A549 (cell line): ENCODE measurements around the gene DNAJC7. TPM values are rescaled to one million over a fixed set of nuclear protein-coding genes. Genes with fewer than 3 reads are reported as not detected.

Experiments
- ATOH8 ChIP-seq: fragments of 250-450 bp; sonication (Bioruptor Pico); IDR thresholded peaks from 2 replicates; pipeline ENCODE4 v1.5.0; 2020; ENCODE audit warnings: low read depth, mild to moderate bottlenecking, moderate library complexity
- BHLHE40 ChIP-seq: IDR thresholded peaks from 2 replicates; pipeline ENCODE4 v1.6.1; 2012; ENCODE audit warnings: low read depth, low read length, inconsistent platforms
- CBX8 ChIP-seq: fragments of 200-600 bp; sonication (generic); IDR thresholded peaks from 2 replicates; pipeline ENCODE4 v1.6.1; 2016
- CEBPB ChIP-seq, 2 experiments: fragments of >200 bp in 1 of 2; sonication (Bioruptor Twin) in 1 of 2; formaldehyde crosslinking in 1 of 2; IDR thresholded peaks; 2 replicates each; pipeline ENCODE4 v1.6.1; 2012 to 2016
- CHD2 ChIP-seq: fragments of 150-350 bp; IDR thresholded peaks from 2 replicates; pipeline ENCODE4 v1.6.1; 2014; ENCODE audit warnings: low read length; ENCODE audit not compliant: partially characterized antibody
- CTCF ChIP-seq: fragments of >200 bp; sonication (Bioruptor Twin); formaldehyde crosslinking; IDR thresholded peaks from 3 replicates; pipeline ENCODE4 v1.5.1; 2016
- ELK1 ChIP-seq: fragments of 150-350 bp; IDR thresholded peaks from 2 replicates; pipeline ENCODE4 v1.6.1; 2014; ENCODE audit warnings: low read depth, mild to moderate bottlenecking, low read length
- EP300 ChIP-seq, 2 experiments: fragments of >200 bp; sonication (Bioruptor Twin); formaldehyde crosslinking; IDR thresholded peaks; 2 replicates in 1 of 2; 3 replicates in 1 of 2; pipeline ENCODE4 v1.6.1; 2016 to 2017
- ESRRA ChIP-seq: fragments of 150-350 bp; IDR thresholded peaks from 2 replicates; pipeline ENCODE4 v1.6.1; 2014; ENCODE audit warnings: mild to moderate bottlenecking, low read length, borderline replicate concordance
- FOSB ChIP-seq: fragments of 250-450 bp; sonication (Bioruptor Pico); IDR thresholded peaks from 2 replicates; pipeline ENCODE4 v1.5.0; 2020; ENCODE audit warnings: mild to moderate bottlenecking, moderate library complexity
- HES2 ChIP-seq: fragments of >200 bp; sonication (Bioruptor Twin); formaldehyde crosslinking; IDR thresholded peaks from 2 replicates; pipeline ENCODE4 v1.6.1; 2016
- JUN ChIP-seq, 2 experiments: fragments of >200 bp; sonication (Bioruptor Twin); formaldehyde crosslinking; IDR thresholded peaks; 2 replicates in 1 of 2; 3 replicates in 1 of 2; pipeline ENCODE4 v1.6.1; 2016 to 2017
- KDM1A ChIP-seq: fragments of 200-600 bp; sonication (generic); IDR thresholded peaks from 2 replicates; pipeline ENCODE4 v1.6.1; 2016; ENCODE audit warnings: low read depth, mild to moderate bottlenecking
- MAFK ChIP-seq: fragments of 450-650 bp; IDR thresholded peaks from 2 replicates; pipeline ENCODE4 v1.6.1; 2014; ENCODE audit not compliant: partially characterized antibody
- MAX ChIP-seq: IDR thresholded peaks from 2 replicates; pipeline ENCODE4 v1.6.1; 2012
- MAZ ChIP-seq: fragments of 150-350 bp; IDR thresholded peaks from 2 replicates; pipeline ENCODE4 v1.6.1; 2014; ENCODE audit warnings: antibody characterized with exemption, low read depth, low read length, borderline replicate concordance
- MYC ChIP-seq: IDR thresholded peaks from 2 replicates; pipeline ENCODE4 v1.6.1; 2012; ENCODE audit warnings: mild to moderate bottlenecking, inconsistent platforms, low read length, improper control_type of control experiment, borderline replicate concordance
- NR3C1 ChIP-seq: fragments of >200 bp; sonication (Bioruptor Twin); formaldehyde crosslinking; IDR thresholded peaks from 3 replicates; pipeline ENCODE4 v1.6.1; 2017
- PHF8 ChIP-seq: fragments of 200-600 bp; sonication (generic); IDR thresholded peaks from 2 replicates; pipeline ENCODE4 v1.6.1; 2016; ENCODE audit warnings: low read depth, mild to moderate bottlenecking, antibody characterized with exemption, moderate library complexity, borderline replicate concordance
- RARB ChIP-seq: fragments of 250-450 bp; sonication (Bioruptor Pico); IDR thresholded peaks from 2 replicates; pipeline ENCODE4 v1.8.0; 2021; ENCODE audit warnings: mild to moderate bottlenecking, moderate library complexity
- RFX5 ChIP-seq: fragments of 450-650 bp; IDR thresholded peaks from 2 replicates; pipeline ENCODE4 v1.7.1; 2014; ENCODE audit warnings: antibody characterized with exemption, mild to moderate bottlenecking, moderate library complexity
- RNF2 ChIP-seq: fragments of 200-600 bp; sonication (generic); IDR thresholded peaks from 2 replicates; pipeline ENCODE4 v1.6.1; 2016; ENCODE audit warnings: low read depth, mild to moderate bottlenecking, antibody characterized with exemption, moderate library complexity, borderline replicate concordance
- SREBF2 ChIP-seq: fragments of 450-650 bp; IDR thresholded peaks from 2 replicates; pipeline ENCODE4 v1.6.1; 2014; ENCODE audit warnings: mild to moderate bottlenecking, moderate library complexity
- USF2 ChIP-seq: fragments of 450-650 bp; IDR thresholded peaks from 2 replicates; pipeline ENCODE4 v1.6.1; 2014; ENCODE audit warnings: antibody characterized with exemption
- ZSCAN20 ChIP-seq: fragments of 250-450 bp; sonication (Bioruptor Pico); IDR thresholded peaks from 2 replicates; pipeline ENCODE4 v1.8.0; 2022; ENCODE audit warnings: mild to moderate bottlenecking, moderate library complexity
- polyA plus RNA-seq, 4 experiments: library from polyadenylated mRNA; depleted of rRNA in 3 of 4; stranded (reverse); fragments of >200 nt; fragmentation: RNase III in 1 of 4; extraction: RNeasy Plus Mini Kit Qiagen cat#74134 plus additional on column Dnase treatment in 1 of 4; gene quantifications; 2 replicates in 3 of 4; 3 replicates in 1 of 4; pipeline ENCODE4 v1.2.3, GENCODE V29; 2011 to 2017

The DNAJC7 gene
- polyA plus RNA-seq, 2 of the 4 experiments (the other 2 are of a cell fraction) = 95.3 to 148 TPM

GRCh38 chr17:42019509-42020404 is 2.5 kb upstream of the DNAJC7 start, which contains the start of gene NKIRAS2 (continued):
- TF ChIP-seq FOSB (CRISPR knock-in tag) = no peak
- TF ChIP-seq BHLHE40 = no peak
- TF ChIP-seq KDM1A = no peak
- TF ChIP-seq JUN (IDR thresholded peaks at IDR 0.05) = peak in 1 of 2 experiments; percentile 92; a peak in 4 of 5 replicates
- no peak for TF ChIP-seq ZSCAN20 (CRISPR knock-in tag)
- TF ChIP-seq PHF8 = peak; percentile 65; the same call in 1 of the 2 replicates
- TF ChIP-seq EP300 (IDR thresholded peaks at IDR 0.05) = no peak
- TF ChIP-seq NR3C1 = no peak
- peak; percentile 65 for TF ChIP-seq MAFK
- TF ChIP-seq ESRRA = no peak
- TF ChIP-seq CEBPB (IDR thresholded peaks at IDR 0.05) = no peak
- no peak for TF ChIP-seq CHD2
- TF ChIP-seq HES2 = no peak
- TF ChIP-seq SREBF2 = no peak
- 0 out of 2 replicates have a peak, but pooled peaks have one; percentile 72 for TF ChIP-seq MAZ
- TF ChIP-seq RNF2 = no peak
- no peak for TF ChIP-seq RARB (CRISPR knock-in tag)
- no peak for TF ChIP-seq ELK1
- no peak for TF ChIP-seq RFX5
- no peak for TF ChIP-seq ATOH8 (CRISPR knock-in tag)
- TF ChIP-seq CTCF = peak; percentile 86
- peak; percentile 88 for TF ChIP-seq MAX
- TF ChIP-seq CBX8 = no peak
- no peak for TF ChIP-seq USF2
- TF ChIP-seq MYC = no peak
